ENCODE measurements around the gene RNF187. TPM values are rescaled to one million over a fixed set of nuclear protein-coding genes. Genes with fewer than 3 reads are reported as not detected.

The RNF187 gene
- total RNA-seq = 112 and 113 TPM in 2 replicates

- intact Hi-C loops (cut with micrococcal nuclease) = loop anchor here (1.0 to 10.0 kb wide), 5 partner anchors 274 to 1577 kb away; partner anchors contain the start of genes CCSAP, GALNT2, TAF5L and URB2
These were observed at the start of gene RNF187 for GRCh38 chr1:228487336-228488124. Gene RNF187, plus strand, starts transcription at chr1:228487382.

DNA sequence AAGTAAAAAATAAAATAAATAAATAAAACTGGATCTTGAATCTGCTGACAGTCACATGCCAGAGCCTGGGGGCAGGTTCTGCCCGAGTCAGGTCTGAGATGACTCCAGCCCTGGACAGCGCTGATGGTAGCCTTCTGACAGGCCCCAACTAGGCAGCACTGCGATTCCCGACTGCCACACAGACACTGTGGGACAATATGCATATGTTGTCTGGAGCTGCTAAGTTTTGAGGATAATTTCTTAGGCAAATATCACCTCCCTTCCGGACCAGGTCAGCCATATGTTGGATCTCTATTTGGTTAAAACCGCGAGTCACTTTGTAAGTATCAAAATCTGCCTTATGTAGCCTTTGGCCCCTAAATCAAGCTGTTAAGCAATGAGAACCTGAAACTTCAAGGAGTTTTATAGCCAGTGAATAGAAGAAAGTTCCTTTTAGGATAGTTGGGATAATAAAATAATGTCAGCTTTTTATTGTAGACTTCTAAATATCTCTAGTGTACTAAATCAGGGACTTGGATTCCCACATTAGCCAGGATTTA lies 49.7 kb upstream of the RNF187 start:
- intact Hi-C loops (cut with micrococcal nuclease) = no loop called here

- intact Hi-C loops (cut with micrococcal nuclease) = no loop called here
These were observed 48.9 kb upstream of the RNF187 start for GRCh38 chr1:228438266-228438665.

GRCh38 chr1:228440761-228441500 lies 46.3 kb upstream of the RNF187 start:
- intact Hi-C loops (cut with micrococcal nuclease) = no loop called here

GRCh38 chr1:228443395-228443794 lies 43.8 kb upstream of the RNF187 start:
- intact Hi-C loops (cut with micrococcal nuclease) = no loop called here

GRCh38 chr1:228445490-228445842 lies 41.7 kb upstream of the RNF187 start:
- intact Hi-C loops (cut with micrococcal nuclease) = loop anchor here (1.0 kb wide), 1 partner anchor 12 kb away; a partner anchor contains a TSS

DNA sequence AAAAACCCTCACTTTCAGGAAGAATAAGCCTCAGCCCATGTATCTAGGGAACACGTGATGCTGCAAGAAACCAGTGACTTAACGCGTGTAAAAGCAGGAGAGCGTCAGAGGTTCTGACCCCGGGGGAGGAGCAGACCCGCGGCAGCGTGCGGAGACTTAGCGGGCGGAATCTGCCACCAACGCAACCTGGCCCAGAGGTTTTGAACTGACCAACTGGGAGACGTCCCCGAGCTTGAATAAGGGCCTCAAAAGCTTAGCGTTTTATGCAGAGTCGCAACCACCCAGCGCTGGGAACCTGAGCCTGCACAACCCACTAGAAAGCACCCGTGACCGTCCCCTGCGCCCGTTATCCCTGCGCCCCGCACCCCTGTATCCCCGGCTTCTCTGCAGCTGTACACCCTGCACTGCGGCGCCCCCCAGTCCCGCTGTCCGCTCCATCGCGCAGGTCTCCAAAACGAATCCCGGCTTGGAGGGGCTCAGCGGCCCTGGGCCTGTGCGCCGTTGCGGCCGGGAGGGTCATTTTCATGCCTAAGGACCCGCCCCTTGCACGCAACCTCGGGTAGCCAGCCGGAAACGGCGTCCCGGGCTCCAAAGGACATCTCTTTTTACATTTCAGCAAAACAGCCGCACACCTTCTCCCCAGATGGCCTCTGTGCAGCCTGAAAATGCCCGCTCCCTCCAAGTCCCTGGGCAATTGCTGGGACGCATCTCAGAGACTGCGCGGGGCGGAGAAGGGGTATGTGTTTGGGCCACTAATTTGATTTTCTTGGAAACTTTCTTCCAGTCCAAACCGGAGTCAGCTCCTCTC lies 41.1 kb upstream of the RNF187 start:
- intact Hi-C loops (cut with micrococcal nuclease) = loop anchor here (1.0 kb wide), 1 partner anchor 11 kb away; a partner anchor contains a TSS

- intact Hi-C loops (cut with micrococcal nuclease) = no loop called here
These were observed 40.3 kb upstream of the RNF187 start for GRCh38 chr1:228446852-228447251.

DNA sequence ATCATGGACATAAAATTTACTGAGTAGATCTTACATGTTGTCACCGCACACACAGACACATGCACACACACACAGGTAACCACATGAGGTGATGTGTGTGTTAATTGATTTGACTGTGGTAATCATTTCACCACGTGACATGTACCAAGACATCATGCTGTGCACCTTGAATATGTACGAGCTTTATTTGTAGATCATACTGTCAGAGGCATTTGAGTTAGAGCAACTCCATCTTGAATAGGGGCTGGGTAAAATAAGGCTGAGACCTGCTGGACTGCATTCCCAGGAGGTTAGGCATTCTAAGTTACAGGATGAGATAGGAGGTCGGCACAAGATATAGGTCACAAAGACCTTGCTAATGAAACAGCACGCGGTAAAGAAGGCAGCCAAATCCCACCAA lies 38.8 kb upstream of the RNF187 start:
- intact Hi-C loops (cut with micrococcal nuclease) = no loop called here

DNA sequence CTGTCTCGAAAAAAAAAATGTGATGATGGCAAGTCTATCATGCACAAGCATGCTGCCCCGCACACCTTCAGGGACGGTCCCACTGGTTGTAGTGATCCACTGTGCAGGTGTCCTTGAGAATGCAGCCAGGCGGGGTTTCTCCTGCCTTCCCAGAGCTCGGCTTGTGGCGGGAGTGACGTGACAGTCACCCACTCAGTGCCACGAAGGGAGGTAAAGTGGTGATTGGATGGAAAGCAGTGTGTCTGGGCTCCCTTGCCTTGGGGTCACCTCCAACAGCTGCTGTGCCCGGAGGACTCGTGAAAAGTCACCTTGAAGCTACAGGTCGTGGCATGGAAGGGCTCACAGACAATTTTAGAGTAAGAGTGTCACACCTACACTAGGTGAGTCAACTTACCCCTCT lies 37.0 kb upstream of the RNF187 start:
- intact Hi-C loops (cut with micrococcal nuclease) = no loop called here

DNA sequence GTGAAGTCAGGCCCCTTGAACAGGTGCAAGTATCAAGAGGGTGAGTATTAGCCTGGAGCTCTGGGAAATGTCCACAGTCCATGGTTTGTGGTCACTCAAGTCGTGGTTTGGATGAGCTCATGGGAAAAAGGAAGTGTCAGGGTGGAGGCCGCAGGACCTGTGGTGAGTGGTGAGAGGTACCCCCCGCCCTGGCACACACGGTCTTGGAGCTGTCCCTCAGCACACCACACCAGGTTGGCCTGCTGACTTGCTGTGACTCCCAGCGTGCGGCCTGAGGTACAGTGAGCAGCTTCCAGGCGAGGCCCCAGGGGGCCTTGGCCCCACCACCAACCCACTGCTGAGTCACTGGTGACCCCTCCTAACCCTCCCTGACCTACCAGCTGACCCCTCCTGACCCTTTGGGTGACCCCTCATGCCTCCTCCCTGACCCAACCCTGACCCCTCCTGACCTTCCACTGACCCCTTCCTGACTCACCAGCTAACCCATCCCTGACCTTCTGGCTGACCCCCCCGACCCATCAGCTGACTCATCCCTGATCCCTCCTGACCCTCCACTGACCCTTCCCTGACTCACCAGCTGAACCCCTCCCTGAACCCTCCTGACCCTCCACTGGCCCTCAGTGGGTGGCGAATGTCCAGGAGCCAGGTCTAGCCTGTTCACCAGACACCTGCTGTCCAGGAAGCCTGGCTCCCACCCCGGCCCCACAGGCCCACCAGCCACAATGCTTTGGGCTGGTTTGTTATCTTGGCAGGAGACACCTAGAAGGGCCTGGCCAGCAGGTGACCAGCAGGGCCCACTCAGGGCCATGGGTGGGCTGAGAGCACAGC lies 34.8 kb upstream of the RNF187 start:
- intact Hi-C loops (cut with micrococcal nuclease) = no loop called here

- intact Hi-C loops (cut with micrococcal nuclease) = no loop called here
These were observed 34.1 kb upstream of the RNF187 start for GRCh38 chr1:228453022-228453560.

DNA sequence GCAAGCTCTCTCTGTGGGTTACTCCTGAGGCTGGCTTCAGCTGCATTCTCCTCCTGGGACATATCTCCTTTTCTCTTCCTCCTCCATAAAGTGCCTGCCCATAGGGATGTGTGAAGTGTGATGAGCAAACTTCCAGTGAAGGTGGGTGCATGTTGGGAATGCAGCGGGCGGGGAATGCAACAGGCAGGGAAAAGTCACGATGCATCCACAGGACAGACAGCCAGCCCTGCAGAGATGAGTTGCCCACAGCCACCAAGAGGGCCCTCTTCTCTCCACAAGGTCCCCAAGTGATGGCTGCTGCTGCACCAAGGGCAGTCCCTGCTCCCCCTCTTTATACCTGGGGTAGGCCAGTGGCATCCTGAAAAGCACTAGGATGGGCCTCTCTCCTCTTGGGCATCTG lies 33.6 kb upstream of the RNF187 start:
- intact Hi-C loops (cut with micrococcal nuclease) = no loop called here

DNA sequence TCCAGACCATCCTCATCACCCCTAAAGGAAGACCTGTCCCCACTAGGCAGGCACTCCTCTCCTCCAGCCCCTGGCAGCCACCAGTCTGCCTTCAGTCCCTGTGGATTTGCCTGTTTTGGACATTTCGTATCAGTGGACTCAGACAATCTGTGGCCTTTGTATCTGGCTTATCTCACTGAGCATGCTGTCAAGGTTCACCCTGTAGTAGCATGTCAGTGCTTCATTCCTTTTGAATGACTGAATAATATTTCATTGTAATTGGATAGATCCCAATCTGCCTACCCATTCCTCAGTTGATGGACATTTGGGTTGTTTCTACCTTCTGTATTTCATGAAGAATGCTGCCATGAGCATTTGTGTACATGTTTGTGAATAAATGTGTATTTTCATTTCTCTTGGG lies 32.9 kb upstream of the RNF187 start:
- intact Hi-C loops (cut with micrococcal nuclease) = no loop called here

- intact Hi-C loops (cut with micrococcal nuclease) = loop anchor here (2.0 to 5.0 kb wide), 4 partner anchors 887 to 1052 kb away; partner anchors contain the start of genes CCSAP, NUP133 and ZNF678
These were observed 31.5 kb upstream of the RNF187 start for GRCh38 chr1:228455715-228456114.

DNA sequence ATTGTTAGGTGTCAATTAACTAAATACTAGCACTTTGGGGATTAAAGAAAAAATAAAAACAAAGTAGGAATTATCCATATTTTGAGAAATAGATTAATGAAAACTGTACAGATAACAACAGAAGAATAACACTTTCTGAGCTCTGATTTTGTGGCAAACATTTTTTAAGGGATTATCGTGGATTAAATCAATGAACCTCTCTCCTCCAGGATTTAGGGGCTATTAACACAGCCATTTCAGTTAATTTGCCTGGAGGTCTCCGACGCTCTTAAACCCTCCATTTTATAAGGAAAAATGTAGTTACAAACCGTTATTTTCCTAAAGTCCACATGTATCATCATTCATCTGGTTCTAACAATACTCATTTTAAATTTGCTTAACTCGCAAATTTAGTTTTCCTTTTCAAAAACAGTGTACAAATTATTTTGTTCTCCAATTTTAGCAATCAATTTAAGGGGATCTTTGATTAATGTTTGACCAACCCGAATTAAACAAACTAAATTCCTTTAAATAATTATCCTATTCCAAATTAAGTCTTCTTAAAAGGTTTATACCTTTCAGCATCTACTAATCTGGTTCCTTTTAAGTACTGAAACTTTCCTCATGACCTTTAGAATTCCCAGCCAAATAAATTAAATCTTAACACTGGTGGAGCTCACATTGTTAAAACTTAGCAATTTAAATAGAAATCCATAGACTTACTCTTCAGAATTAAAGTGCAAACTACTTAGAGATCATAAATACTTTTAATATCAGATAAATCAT lies 30.7 kb upstream of the RNF187 start:
- intact Hi-C loops (cut with micrococcal nuclease) = loop anchor here (1.0 to 5.0 kb wide), 18 partner anchors 9 to 1051 kb away; partner anchors contain the start of genes ARF1, C1orf35, CCSAP and GUK1

DNA sequence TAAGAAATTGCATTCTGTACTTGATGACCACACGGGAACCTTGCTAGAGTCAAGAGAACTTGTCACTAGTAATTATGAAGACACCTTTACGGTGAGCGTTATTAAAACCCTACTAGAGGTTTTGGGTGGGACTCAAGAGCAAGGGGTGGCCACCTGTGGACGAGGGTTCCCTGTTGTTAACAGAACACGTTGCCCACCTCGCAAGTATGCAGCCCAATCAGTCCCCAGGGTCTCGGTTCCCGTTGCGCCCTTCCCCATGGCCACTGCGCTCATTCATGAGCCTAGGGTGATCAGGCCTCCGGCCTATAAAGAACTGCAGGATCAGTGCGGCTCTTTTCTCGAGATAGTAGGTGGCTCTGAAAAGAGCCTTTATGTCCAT lies 30.2 kb upstream of the RNF187 start:
- intact Hi-C loops (cut with micrococcal nuclease) = loop anchor here (1.0 to 5.0 kb wide), 18 partner anchors 8 to 1050 kb away; partner anchors contain the start of genes ARF1, C1orf35, CCSAP and GUK1

DNA sequence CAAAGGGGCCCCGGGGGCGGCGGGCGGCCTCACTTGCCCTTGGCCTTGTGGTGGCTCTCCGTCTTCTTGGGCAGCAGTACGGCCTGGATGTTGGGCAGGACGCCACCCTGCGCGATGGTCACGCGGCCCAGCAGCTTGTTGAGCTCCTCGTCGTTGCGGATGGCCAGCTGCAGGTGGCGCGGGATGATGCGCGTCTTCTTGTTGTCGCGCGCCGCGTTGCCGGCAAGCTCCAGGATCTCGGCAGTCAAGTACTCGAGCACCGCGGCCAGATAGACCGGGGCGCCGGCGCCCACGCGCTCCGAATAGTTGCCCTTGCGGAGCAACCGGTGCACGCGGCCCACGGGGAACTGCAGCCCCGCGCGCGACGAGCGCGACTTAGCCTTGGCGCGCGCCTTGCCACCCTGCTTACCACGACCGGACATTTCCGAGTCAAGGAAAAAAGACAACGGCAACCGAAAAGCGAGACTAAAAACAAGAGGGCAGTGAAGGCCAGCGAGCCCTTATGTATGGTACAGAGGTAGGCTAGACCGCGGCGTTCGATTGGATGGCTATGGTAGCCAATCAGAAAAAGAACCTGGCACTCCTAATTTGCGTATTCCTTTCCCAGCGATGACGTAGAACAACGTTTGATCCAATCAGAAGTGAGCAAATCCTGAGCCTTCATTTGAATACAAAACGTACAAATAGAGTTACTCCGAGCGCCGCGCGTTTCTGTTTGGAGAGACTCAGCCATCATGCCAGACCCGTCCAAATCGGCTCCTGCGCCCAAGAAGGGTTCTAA lies 29.6 kb upstream of the RNF187 start:
- intact Hi-C loops (cut with micrococcal nuclease) = loop anchor here (1.0 to 5.0 kb wide), 19 partner anchors 8 to 1050 kb away; partner anchors contain the start of genes ARF1, C1orf35, CCSAP and GUK1
